NCI-H460 (cell line): ENCODE results near the gene SLC37A2. TPM values are rescaled to one million over a fixed set of nuclear protein-coding genes. Genes with fewer than 3 reads are reported as not detected.

Experiments used
- total RNA-seq: library from RNA; depleted of rRNA; stranded (reverse); fragments of >200 nt; shearing (Covaris generic); gene quantifications from 2 replicates; pipeline ENCODE4 v1.2.3, GENCODE V29; 2014; rRNA removed

The SLC37A2 gene
- total RNA-seq, 1 experiment from 2014 or later: 0.17 TPM

Other genes starting within 250 kb of the SLC37A2 start
- gene ROBO3, start 197.9 kb upstream of the SLC37A2 start, total RNA-seq: 7.9 and 8.9 TPM in 2 replicates
- gene ROBO4, start 165.4 kb upstream of the SLC37A2 start, total RNA-seq: not detected in 2 replicates
- not detected in 2 replicates for gene HEPN1, start 144.1 kb upstream of the SLC37A2 start, total RNA-seq
- not detected in 2 replicates for gene HEPACAM, start 127.3 kb upstream of the SLC37A2 start, total RNA-seq
- 1.8 and 2.3 TPM in 2 replicates for gene CCDC15, start 109.1 kb upstream of the SLC37A2 start, total RNA-seq
- 32.2 and 33.2 TPM in 2 replicates for gene TMEM218, start 48.3 kb downstream of the SLC37A2 start, total RNA-seq
- gene PKNOX2, start 101.4 kb downstream of the SLC37A2 start, total RNA-seq: not detected in 2 replicates